HepG2 (cell line): ENCODE measurements around the gene TIMELESS. TPM values are rescaled to one million over a fixed set of nuclear protein-coding genes. Genes with fewer than 3 reads are reported as not detected.

Experiments used
- CBFB ChIP-seq: sonication (generic); formaldehyde crosslinking; IDR thresholded peaks from 2 replicates; pipeline ENCODE4 v1.4.0; 2020; ENCODE audit warnings: missing genetic modification reagents
- HOXA9 ChIP-seq: sonication (generic); formaldehyde crosslinking; IDR thresholded peaks from 2 replicates; pipeline ENCODE4 v1.8.1; 2022; ENCODE audit warnings: missing genetic modification reagents, mild to moderate bottlenecking, moderate library complexity, borderline replicate concordance
- HOXD1 ChIP-seq: sonication (generic); formaldehyde crosslinking; IDR thresholded peaks from 2 replicates; pipeline ENCODE4 v1.5.0; 2020; ENCODE audit warnings: missing genetic modification reagents
- KDM2A ChIP-seq: sonication (generic); formaldehyde crosslinking; IDR thresholded peaks from 2 replicates; pipeline ENCODE4 v1.4.0; 2020; ENCODE audit warnings: low read depth, missing genetic modification reagents, borderline replicate concordance
- SRY ChIP-seq: sonication (generic); formaldehyde crosslinking; IDR thresholded peaks from 2 replicates; pipeline ENCODE4 v1.8.0; 2022; ENCODE audit warnings: mild to moderate bottlenecking, missing genetic modification reagents
- TEAD3 ChIP-seq: optimal IDR thresholded peaks from 2 replicates; pipeline ENCODE3; 2016; ENCODE audit warnings: borderline replicate concordance
- ZBTB21 ChIP-seq: sonication (generic); formaldehyde crosslinking; IDR thresholded peaks from 2 replicates; pipeline ENCODE4 v1.4.0; 2020; ENCODE audit warnings: missing genetic modification reagents
- ZFP36 ChIP-seq: fragments of 150-350 bp; IDR thresholded peaks from 2 replicates; pipeline ENCODE4 v1.6.1; 2018; ENCODE audit warnings: borderline replicate concordance, low read length, low read depth; ENCODE audit not compliant: partially characterized antibody
- ZMYM2 ChIP-seq: sonication (generic); formaldehyde crosslinking; IDR thresholded peaks from 2 replicates; pipeline ENCODE4 v1.8.0; 2022; ENCODE audit warnings: mild to moderate bottlenecking, missing genetic modification reagents
- ZNF232 ChIP-seq: sonication (generic); formaldehyde crosslinking; IDR thresholded peaks from 2 replicates; pipeline ENCODE4 v1.4.0; 2020; ENCODE audit warnings: missing genetic modification reagents, borderline replicate concordance
- ZNF350 ChIP-seq: sonication (generic); formaldehyde crosslinking; IDR thresholded peaks from 2 replicates; pipeline ENCODE4 v1.4.0; 2020; ENCODE audit warnings: mild to moderate bottlenecking, low read depth, missing genetic modification reagents, borderline replicate concordance
- ZNF44 ChIP-seq: sonication (generic); formaldehyde crosslinking; IDR thresholded peaks from 2 replicates; pipeline ENCODE4 v1.5.1; 2020; ENCODE audit warnings: mild to moderate bottlenecking, missing genetic modification reagents
- polyA plus RNA-seq, 8 experiments: library from polyadenylated mRNA; depleted of rRNA in 3 of 8; stranded (reverse) in 7 of 8; unstranded in 1 of 8; fragments of >200 nt; fragmentation: Illumina TruSeq in 4 of 8; extraction: Trizol in 4 of 8; gene quantifications; 2 replicates each; pipeline versions ENCODE4 v1.2.1 to v1.2.3, GENCODE V29; 2011 to 2016; ENCODE audit warnings: low read depth in 4 of 8, missing spikeins in 1 of 8, mixed read lengths in 1 of 8; ENCODE audit not compliant: insufficient read depth in 1 of 8
- total RNA-seq, 5 experiments: library from RNA; depleted of rRNA; stranded (reverse); fragments of >200 nt; fragmentation: Illumina TruSeq; extraction: Trizol; gene quantifications; 2 replicates each; pipeline ENCODE4 v1.2.3, GENCODE V29; 2016; ENCODE audit warnings: low read depth in 1 of 5
- TF ChIP-seq, protein P1 (sequence below): IDR thresholded peaks from 2 replicates; pipeline ENCODE4 v1.6.1; 2016; ENCODE audit warnings: low read depth, missing genetic modification reagents, missing compliant biosample characterization
- TF ChIP-seq, protein P2 (sequence below): sonication (generic); formaldehyde crosslinking; conservative IDR thresholded peaks from 2 replicates; pipeline ENCODE4 v1.4.0; 2020; ENCODE audit warnings: mild to moderate bottlenecking, missing genetic modification reagents, moderate library complexity
- TF ChIP-seq, protein P3 (sequence below): sonication (generic); formaldehyde crosslinking; IDR thresholded peaks from 2 replicates; pipeline ENCODE4 v1.4.0; 2020; ENCODE audit warnings: mild to moderate bottlenecking, low read depth, missing genetic modification reagents
- TF ChIP-seq, protein P4 (sequence below): fragments of 450-650 bp; IDR thresholded peaks from 2 replicates; pipeline ENCODE4 v1.6.1; 2017

TIMELESS gene
- total and polyA plus RNA-seq, 2 of the 13 experiments (the other 11 are each of a cell fraction or from before 2014, with no cell fraction given), result 4.0 to 20.3 TPM

DNA sequence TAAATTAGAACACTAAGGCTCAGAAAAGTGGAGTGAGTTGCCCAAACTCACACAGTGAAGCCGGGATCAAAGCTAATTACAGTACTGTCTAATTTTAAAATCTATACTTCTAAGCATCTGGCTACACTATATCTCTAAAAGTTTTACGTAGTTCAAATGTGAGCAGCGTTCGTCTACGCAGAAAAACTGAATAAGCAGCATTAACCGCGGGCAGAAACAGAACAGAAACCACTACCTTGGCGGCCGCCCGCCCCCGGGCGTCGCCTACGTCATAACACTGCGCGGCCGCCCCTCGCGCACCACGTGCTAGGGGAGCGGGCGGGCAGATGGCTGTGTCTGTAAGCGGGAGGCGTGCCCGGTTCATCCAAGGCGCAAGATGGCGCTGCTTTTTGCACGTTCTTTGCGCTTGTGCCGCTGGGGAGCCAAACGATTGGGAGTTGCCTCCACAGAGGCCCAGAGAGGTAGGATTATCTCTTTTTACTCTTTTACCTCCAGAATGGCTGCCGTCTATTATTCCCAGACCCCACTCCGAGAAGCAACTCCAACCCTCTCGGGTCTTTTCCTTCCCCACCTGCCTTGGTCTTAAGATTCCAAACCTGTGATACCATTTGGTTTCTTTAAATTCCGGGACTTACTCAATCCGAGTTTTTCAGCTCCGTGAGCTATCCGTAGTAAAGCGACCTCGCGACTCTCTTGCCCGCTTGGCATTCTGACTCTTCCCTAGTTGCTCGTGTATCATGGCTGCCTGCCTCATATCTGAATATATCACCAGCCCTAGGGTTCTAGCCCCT lies 19.2 kb upstream of the TIMELESS start, which contains the start of gene SPRYD4 (continued):
- TF ChIP-seq ZNF232 (CRISPR knock-in tag) (peak; percentile 85; the same call in 1 of the 2 replicates), ZFP36 (no peak), ZMYM2 (no peak), ZBTB21 (CRISPR knock-in tag) (no peak), ZNF350 (peak; percentile 97), SRY (CRISPR knock-in tag) (peak; percentile 79; the same call in 1 of the 2 replicates), KDM2A (peak; percentile 98), HOXD1 (CRISPR knock-in tag) (no peak; the same call in 1 of the 2 replicates), CBFB (CRISPR knock-in tag) (0 out of 2 replicates have a peak, but pooled peaks have one; percentile 47), TEAD3 (CRISPR knock-in tag) (peak; percentile 81), HOXA9 (CRISPR knock-in tag) (0 out of 2 replicates have a peak, but pooled peaks have one; percentile 57), ZNF44 (CRISPR knock-in tag) (0 out of 2 replicates have a peak, but pooled peaks have one; percentile 70)
- TF ChIP-seq, protein P1, sequence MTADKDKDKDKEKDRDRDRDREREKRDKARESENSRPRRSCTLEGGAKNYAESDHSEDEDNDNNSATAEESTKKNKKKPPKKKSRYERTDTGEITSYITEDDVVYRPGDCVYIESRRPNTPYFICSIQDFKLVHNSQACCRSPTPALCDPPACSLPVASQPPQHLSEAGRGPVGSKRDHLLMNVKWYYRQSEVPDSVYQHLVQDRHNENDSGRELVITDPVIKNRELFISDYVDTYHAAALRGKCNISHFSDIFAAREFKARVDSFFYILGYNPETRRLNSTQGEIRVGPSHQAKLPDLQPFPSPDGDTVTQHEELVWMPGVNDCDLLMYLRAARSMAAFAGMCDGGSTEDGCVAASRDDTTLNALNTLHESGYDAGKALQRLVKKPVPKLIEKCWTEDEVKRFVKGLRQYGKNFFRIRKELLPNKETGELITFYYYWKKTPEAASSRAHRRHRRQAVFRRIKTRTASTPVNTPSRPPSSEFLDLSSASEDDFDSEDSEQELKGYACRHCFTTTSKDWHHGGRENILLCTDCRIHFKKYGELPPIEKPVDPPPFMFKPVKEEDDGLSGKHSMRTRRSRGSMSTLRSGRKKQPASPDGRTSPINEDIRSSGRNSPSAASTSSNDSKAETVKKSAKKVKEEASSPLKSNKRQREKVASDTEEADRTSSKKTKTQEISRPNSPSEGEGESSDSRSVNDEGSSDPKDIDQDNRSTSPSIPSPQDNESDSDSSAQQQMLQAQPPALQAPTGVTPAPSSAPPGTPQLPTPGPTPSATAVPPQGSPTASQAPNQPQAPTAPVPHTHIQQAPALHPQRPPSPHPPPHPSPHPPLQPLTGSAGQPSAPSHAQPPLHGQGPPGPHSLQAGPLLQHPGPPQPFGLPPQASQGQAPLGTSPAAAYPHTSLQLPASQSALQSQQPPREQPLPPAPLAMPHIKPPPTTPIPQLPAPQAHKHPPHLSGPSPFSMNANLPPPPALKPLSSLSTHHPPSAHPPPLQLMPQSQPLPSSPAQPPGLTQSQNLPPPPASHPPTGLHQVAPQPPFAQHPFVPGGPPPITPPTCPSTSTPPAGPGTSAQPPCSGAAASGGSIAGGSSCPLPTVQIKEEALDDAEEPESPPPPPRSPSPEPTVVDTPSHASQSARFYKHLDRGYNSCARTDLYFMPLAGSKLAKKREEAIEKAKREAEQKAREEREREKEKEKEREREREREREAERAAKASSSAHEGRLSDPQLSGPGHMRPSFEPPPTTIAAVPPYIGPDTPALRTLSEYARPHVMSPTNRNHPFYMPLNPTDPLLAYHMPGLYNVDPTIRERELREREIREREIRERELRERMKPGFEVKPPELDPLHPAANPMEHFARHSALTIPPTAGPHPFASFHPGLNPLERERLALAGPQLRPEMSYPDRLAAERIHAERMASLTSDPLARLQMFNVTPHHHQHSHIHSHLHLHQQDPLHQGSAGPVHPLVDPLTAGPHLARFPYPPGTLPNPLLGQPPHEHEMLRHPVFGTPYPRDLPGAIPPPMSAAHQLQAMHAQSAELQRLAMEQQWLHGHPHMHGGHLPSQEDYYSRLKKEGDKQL (CRISPR knock-in tag), result no peak
- TF ChIP-seq, protein P2, sequence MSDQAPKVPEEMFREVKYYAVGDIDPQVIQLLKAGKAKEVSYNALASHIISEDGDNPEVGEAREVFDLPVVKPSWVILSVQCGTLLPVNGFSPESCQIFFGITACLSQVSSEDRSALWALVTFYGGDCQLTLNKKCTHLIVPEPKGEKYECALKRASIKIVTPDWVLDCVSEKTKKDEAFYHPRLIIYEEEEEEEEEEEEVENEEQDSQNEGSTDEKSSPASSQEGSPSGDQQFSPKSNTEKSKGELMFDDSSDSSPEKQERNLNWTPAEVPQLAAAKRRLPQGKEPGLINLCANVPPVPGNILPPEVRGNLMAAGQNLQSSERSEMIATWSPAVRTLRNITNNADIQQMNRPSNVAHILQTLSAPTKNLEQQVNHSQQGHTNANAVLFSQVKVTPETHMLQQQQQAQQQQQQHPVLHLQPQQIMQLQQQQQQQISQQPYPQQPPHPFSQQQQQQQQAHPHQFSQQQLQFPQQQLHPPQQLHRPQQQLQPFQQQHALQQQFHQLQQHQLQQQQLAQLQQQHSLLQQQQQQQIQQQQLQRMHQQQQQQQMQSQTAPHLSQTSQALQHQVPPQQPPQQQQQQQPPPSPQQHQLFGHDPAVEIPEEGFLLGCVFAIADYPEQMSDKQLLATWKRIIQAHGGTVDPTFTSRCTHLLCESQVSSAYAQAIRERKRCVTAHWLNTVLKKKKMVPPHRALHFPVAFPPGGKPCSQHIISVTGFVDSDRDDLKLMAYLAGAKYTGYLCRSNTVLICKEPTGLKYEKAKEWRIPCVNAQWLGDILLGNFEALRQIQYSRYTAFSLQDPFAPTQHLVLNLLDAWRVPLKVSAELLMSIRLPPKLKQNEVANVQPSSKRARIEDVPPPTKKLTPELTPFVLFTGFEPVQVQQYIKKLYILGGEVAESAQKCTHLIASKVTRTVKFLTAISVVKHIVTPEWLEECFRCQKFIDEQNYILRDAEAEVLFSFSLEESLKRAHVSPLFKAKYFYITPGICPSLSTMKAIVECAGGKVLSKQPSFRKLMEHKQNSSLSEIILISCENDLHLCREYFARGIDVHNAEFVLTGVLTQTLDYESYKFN (CRISPR knock-in tag), result peak; percentile 48; the same call in 1 of the 2 replicates
- TF ChIP-seq, protein P3, sequence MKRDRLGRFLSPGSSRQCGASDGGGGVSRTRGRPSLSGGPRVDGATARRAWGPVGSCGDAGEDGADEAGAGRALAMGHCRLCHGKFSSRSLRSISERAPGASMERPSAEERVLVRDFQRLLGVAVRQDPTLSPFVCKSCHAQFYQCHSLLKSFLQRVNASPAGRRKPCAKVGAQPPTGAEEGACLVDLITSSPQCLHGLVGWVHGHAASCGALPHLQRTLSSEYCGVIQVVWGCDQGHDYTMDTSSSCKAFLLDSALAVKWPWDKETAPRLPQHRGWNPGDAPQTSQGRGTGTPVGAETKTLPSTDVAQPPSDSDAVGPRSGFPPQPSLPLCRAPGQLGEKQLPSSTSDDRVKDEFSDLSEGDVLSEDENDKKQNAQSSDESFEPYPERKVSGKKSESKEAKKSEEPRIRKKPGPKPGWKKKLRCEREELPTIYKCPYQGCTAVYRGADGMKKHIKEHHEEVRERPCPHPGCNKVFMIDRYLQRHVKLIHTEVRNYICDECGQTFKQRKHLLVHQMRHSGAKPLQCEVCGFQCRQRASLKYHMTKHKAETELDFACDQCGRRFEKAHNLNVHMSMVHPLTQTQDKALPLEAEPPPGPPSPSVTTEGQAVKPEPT (CRISPR knock-in tag), result peak; percentile 90
- TF ChIP-seq, protein P4, sequence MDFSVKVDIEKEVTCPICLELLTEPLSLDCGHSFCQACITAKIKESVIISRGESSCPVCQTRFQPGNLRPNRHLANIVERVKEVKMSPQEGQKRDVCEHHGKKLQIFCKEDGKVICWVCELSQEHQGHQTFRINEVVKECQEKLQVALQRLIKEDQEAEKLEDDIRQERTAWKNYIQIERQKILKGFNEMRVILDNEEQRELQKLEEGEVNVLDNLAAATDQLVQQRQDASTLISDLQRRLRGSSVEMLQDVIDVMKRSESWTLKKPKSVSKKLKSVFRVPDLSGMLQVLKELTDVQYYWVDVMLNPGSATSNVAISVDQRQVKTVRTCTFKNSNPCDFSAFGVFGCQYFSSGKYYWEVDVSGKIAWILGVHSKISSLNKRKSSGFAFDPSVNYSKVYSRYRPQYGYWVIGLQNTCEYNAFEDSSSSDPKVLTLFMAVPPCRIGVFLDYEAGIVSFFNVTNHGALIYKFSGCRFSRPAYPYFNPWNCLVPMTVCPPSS, result no peak
